GM10266 (cell line): ENCODE measurements around the gene NTNG2.

Source experiments
- DNase-seq: peaks from one replicate; pipeline ENCODE4 v3.0.0; 2012; ENCODE audit errors: extremely low spot score
- TF ChIP-seq, protein P1 (sequence below): IDR thresholded peaks from 2 replicates; pipeline ENCODE4 v1.5.1; 2012; ENCODE audit warnings: mild to moderate bottlenecking, low read depth; ENCODE audit not compliant: control insufficient read depth, insufficient read depth; ENCODE audit errors: missing control alignments

Gene NTNG2

DNA sequence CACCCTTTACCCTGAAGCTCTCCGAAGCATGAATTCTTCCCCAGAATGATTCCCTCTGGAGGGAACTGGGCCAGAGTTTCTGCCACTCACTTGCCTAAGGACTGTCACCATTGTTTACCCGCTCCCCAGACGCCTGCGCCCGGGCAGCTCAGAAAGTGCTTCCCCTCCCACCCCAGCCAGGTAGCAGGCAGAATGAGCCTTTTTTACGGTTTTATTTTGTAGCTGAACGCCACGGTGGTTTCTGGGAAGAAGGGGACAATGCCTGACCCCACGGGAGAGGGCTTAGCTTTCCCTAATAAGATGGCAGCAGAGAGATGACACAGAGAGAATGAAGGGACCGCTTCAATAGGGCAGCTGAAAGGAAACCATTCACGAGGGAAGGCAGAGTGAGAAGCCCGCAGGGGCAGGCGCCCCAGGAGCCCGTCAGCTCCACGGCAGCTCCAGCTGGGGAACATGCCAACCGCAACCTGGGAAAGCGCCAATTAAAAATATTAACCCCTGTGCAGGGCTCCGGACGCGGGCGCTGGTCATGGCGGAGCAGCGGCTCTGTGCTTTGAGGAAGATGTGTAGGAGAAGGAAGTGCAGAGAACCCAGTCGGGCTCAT lies 20.4 kb upstream of the NTNG2 start:
- TF ChIP-seq, protein P1, sequence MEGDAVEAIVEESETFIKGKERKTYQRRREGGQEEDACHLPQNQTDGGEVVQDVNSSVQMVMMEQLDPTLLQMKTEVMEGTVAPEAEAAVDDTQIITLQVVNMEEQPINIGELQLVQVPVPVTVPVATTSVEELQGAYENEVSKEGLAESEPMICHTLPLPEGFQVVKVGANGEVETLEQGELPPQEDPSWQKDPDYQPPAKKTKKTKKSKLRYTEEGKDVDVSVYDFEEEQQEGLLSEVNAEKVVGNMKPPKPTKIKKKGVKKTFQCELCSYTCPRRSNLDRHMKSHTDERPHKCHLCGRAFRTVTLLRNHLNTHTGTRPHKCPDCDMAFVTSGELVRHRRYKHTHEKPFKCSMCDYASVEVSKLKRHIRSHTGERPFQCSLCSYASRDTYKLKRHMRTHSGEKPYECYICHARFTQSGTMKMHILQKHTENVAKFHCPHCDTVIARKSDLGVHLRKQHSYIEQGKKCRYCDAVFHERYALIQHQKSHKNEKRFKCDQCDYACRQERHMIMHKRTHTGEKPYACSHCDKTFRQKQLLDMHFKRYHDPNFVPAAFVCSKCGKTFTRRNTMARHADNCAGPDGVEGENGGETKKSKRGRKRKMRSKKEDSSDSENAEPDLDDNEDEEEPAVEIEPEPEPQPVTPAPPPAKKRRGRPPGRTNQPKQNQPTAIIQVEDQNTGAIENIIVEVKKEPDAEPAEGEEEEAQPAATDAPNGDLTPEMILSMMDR: no peak
- no peak for DNase-seq

DNA sequence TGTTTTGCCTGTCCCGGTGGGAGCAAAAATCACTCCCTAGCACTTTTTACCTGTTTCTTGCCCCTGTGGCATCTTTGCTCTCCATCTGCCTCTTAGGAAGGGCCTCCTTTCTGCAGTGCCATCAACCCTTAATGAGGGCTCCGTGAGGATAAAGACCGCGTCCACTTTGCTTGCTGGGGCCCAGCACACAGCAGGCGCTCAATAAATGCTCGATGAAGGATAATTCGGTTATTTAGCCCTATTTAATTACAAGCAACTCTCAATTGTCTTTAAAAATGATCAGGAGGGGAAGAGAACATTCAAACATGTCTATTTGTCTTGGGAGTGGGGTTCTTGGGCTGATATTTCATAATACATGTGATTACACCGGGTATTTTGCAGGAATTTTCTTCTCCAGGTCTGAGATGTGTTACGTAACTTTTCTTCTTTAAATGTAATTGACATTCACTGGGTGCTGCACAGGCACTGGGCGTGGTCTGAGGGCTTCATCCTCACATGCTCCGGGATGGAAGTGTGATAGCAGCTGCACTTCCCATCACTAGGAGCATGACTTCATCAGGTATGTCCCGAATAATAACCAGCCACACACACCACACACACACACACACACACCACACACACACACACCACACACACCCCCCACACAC lies 19.8 kb upstream of the NTNG2 start:
- TF ChIP-seq, protein P1: no peak
- no peak for DNase-seq

GRCh38 chr9:132142924-132143323 lies 18.9 kb upstream of the NTNG2 start:
- TF ChIP-seq, protein P1: no peak
- no peak for DNase-seq

GRCh38 chr9:132143359-132143758 lies 18.5 kb upstream of the NTNG2 start:
- no peak for DNase-seq
- TF ChIP-seq, protein P1: no peak

DNA sequence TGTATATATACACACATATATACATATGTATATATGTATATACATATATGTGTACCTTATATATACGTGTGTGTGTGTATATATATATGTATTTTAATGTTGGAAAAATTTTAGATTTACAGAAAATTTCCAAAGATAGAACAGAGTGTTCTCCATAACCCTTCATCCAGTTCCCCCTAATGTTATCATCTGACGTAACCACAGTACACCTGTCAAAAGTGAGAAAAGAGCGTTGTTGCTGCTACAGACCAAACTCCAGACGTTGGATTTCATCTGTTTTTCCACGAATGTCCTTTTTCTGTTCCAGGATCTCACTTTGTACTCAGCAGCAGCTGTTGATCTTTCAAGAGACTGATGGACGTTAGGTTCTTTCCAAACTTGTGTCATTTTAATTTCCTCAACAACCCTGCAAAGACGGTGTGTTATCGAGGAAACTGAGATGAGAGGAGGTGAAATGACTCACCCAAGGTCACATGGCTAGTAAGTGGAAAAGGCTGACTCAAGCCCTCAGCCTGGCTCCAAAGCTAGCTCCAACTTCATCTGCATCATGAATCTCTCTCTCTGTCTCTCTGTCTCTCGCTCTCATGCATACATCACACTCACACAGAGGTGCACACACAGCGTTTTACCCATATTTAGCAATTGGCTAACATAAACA lies 17.0 kb upstream of the NTNG2 start:
- TF ChIP-seq, protein P1: no peak
- DNase-seq: no peak

- TF ChIP-seq, protein P1: no peak
- DNase-seq: no peak
Measured at GRCh38 chr9:132146039-132146438, 15.8 kb upstream of the NTNG2 start.

DNA sequence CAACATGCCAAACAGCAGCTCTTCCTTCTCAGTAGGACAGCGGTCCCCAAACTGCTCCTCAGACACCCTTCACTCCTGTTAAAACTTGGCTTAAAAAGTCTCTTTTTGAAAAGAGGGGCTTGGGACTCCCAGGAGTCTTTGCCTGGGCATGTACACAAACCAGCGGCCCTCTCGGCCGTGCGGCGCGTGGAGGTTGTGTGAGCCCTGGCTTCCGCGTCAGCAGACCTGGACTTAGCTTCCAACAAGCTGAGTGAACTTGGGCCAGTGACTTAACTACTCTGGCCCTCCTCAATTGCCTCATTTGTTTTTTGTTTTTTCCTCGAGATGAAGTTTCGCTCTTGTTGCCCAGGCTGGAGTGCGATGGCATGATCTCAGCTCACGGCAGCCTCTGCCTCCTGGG lies 15.3 kb upstream of the NTNG2 start:
- TF ChIP-seq, protein P1: no peak
- no peak for DNase-seq
